ENCODE data around the gene UPP1.

UPP1 gene

GRCh38 chr7:48085942-48086341, 3.1 kb upstream of the UPP1 start:
- no peak for DNase-seq (ENCODE audit: low read depth)

GRCh38 chr7:48087349-48087748, 1.7 kb upstream of the UPP1 start:
- no peak for DNase-seq (ENCODE audit: low read depth)

- DNase-seq (ENCODE audit: low read depth), result no peak
These were observed 463 bp upstream of the UPP1 start for GRCh38 chr7:48088559-48089045.

- DNase-seq (ENCODE audit: low read depth), result no peak
These were observed 1.2 kb downstream of the UPP1 start for GRCh38 chr7:48090095-48090805.

GRCh38 chr7:48091506-48092433, 2.7 kb downstream of the UPP1 start:
- DNase-seq (ENCODE audit: low read depth), result no peak

GRCh38 chr7:48094861-48095293, 5.8 kb downstream of the UPP1 start:
- no peak for DNase-seq (ENCODE audit: low read depth)

- DNase-seq (ENCODE audit: low read depth), result no peak
These were observed 7.2 kb downstream of the UPP1 start for GRCh38 chr7:48096273-48096672.

- DNase-seq (ENCODE audit: low read depth), result no peak
These were observed 8.6 kb downstream of the UPP1 start for GRCh38 chr7:48097521-48098231.

- DNase-seq (ENCODE audit: low read depth), result no peak
These were observed 9.8 kb downstream of the UPP1 start for GRCh38 chr7:48098846-48099245.

GRCh38 chr7:48099781-48100180, 10.7 kb downstream of the UPP1 start:
- DNase-seq (ENCODE audit: low read depth), result no peak

- no peak for DNase-seq (ENCODE audit: low read depth)
These were observed 12.3 kb downstream of the UPP1 start for GRCh38 chr7:48101352-48101751.

GRCh38 chr7:48101968-48102367, 12.9 kb downstream of the UPP1 start:
- no peak for DNase-seq (ENCODE audit: low read depth)

GRCh38 chr7:48102530-48102929, 13.5 kb downstream of the UPP1 start:
- no peak for DNase-seq (ENCODE audit: low read depth)

- DNase-seq (ENCODE audit: low read depth), result no peak
These were observed 16.0 kb downstream of the UPP1 start for GRCh38 chr7:48105045-48105444.

GRCh38 chr7:48106906-48107659, 18.0 kb downstream of the UPP1 start:
- DNase-seq (ENCODE audit: low read depth), result no peak

GRCh38 chr7:48107926-48108472, 18.9 kb downstream of the UPP1 start:
- DNase-seq (ENCODE audit: low read depth), result no peak

- DNase-seq (ENCODE audit: low read depth), result no peak
These were observed 20.1 kb downstream of the UPP1 start for GRCh38 chr7:48108959-48109847.

- DNase-seq (ENCODE audit: low read depth), result peak; percentile 91
These were observed 21.0 kb downstream of the UPP1 start for GRCh38 chr7:48109848-48110663.

GRCh38 chr7:48110868-48111267, 21.8 kb downstream of the UPP1 start:
- DNase-seq (ENCODE audit: low read depth), result no peak

Data from activated T-cell treated with anti-CD3 and anti-CD28 coated beads for 1 hour (primary cell).